ENCODE data around the gene AMY1C. TPM values are rescaled to one million over a fixed set of nuclear protein-coding genes. Genes with fewer than 3 reads are reported as not detected.
"Not testable (repeated sequence)": the region's sequence is repeated elsewhere in the genome, so short reads cannot be mapped to it uniquely, and the experiment has no call there.

AMY1C gene
- total RNA-seq, result not detected

- not testable (repeated sequence) for DNase-seq (ENCODE audit: low spot score); ATAC-seq (ENCODE audit: low FRiP score)
These were observed at the start of gene AMY1C for GRCh38 chr1:103749598-103749997. Gene AMY1C (plus strand): TSS chr1:103749898. CDS start chr1:103750470, 572 bp downstream.

DNA sequence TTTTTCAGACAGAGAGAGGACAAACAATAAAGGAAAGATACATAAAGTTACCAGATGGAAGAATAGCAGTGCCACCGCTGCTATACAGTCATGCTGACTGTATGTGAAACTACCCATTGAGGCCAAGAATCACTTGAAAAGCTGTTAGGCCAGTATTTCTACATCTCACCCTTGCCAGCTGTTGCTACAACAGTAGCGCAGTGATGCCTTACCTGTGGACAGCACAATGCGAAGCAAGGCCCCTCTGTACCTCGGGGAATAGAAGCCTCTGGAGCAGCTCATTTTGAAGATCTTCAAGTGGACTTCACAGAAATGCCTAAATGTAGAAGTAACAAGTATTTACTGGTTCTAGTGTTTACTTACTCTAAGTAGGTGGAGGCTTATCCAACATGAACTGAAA, 49.0 kb upstream of the AMY1C start:
- not testable (repeated sequence) for DNase-seq (ENCODE audit: low spot score)

GRCh38 chr1:103701256-103701655, 48.4 kb upstream of the AMY1C start:
- not testable (repeated sequence) for ATAC-seq (ENCODE audit: low FRiP score)

More for the DNA sequence above, 49.0 kb upstream of the AMY1C start:
- not testable (repeated sequence) for ATAC-seq (ENCODE audit: low FRiP score)

GRCh38 chr1:103707670-103708069, 42.0 kb upstream of the AMY1C start:
- DNase-seq (ENCODE audit: low spot score); ATAC-seq (ENCODE audit: low FRiP score): not testable (repeated sequence)

More at GRCh38 chr1:103701256-103701655, 48.4 kb upstream of the AMY1C start:
- DNase-seq (ENCODE audit: low spot score), result not testable (repeated sequence)

- not testable (repeated sequence) for ATAC-seq (ENCODE audit: low FRiP score); DNase-seq (ENCODE audit: low spot score)
These were observed 39.3 kb upstream of the AMY1C start for GRCh38 chr1:103710381-103710780.

GRCh38 chr1:103717404-103717803, 32.3 kb upstream of the AMY1C start:
- ATAC-seq (ENCODE audit: low FRiP score); DNase-seq (ENCODE audit: low spot score): not testable (repeated sequence)

GRCh38 chr1:103721473-103721872, 28.2 kb upstream of the AMY1C start:
- not testable (repeated sequence) for DNase-seq (ENCODE audit: low spot score); ATAC-seq (ENCODE audit: low FRiP score)

DNA sequence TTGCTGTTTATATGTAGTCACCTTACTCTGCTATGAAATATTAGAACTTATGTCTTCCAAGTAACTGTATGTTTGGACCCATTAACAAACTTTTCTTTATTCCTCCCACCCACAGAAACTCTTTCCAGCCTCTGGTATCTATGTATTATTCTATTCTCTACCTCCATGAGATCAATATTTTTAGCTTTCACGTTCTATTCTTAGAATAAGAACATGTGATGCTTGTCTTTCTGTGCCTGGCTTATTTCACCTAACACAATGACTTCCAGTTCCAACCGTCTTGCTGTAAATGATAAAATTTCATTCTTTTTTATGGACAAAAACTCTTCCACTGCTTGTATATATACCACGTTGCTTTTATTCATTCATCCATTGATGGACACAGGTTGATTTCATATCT, 14.4 kb upstream of the AMY1C start:
- DNase-seq (ENCODE audit: low spot score); ATAC-seq (ENCODE audit: low FRiP score): not testable (repeated sequence)

GRCh38 chr1:103738031-103738430, 11.7 kb upstream of the AMY1C start:
- ATAC-seq (ENCODE audit: low FRiP score), result not testable (repeated sequence)

DNA sequence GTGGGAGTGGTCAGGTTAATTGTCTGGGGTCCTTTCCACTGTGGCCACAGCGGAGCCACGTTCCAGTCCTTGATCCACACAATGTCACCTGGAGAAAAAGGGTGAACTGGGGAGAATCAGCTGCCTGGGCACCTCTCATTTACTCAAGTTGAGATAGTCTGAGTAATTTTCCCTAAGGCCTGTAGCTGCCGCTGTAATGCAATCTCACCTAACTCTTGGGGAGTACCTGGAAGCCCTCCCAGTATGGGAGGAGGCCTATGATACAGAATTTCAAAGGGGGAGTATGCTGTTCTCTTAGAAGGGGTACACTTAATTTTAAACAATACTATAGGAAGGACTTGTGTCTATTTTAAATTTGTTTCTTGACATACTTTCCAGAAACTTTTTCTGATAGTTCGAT, 5.2 kb upstream of the AMY1C start:
- not testable (repeated sequence) for DNase-seq (ENCODE audit: low spot score)
- peak; percentile 25 for ATAC-seq (ENCODE audit: low FRiP score)

More at GRCh38 chr1:103738031-103738430, 11.7 kb upstream of the AMY1C start:
- not testable (repeated sequence) for DNase-seq (ENCODE audit: low spot score)

DNA sequence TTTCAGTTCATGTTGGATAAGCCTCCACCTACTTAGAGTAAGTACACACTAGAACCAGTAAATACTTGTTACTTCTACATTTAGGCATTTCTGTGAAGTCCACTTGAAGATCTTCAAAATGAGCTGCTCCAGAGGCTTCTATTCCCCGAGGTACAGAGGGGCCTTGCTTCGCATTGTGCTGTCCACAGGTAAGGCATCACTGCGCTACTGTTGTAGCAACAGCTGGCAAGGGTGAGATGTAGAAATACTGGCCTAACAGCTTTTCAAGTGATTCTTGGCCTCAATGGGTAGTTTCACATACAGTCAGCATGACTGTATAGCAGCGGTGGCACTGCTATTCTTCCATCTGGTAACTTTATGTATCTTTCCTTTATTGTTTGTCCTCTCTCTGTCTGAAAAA, 4.7 kb upstream of the AMY1C start:
- DNase-seq (ENCODE audit: low spot score); ATAC-seq (ENCODE audit: low FRiP score): not testable (repeated sequence)

DNA sequence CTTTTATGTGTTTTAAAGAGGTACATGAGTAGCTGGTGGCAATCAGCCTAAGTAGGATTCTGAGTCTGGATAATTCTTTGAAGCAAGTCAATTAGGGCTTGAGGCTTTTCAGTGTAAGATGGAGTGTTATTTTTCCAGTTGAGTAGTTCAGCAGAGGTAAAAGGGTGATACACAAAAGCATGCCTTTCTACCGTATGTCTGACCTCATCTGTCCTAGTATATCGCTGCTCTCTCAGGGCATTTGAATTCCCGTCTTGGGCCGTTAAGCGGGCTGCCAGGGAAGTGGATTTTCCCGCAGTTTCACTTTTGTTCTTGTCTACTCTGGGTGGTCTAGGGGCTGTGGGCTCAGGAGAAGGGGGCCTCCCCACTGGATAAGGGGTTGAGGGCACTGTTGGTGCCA, 1.4 kb upstream of the AMY1C start:
- not testable (repeated sequence) for ATAC-seq (ENCODE audit: low FRiP score); DNase-seq (ENCODE audit: low spot score)

DNA sequence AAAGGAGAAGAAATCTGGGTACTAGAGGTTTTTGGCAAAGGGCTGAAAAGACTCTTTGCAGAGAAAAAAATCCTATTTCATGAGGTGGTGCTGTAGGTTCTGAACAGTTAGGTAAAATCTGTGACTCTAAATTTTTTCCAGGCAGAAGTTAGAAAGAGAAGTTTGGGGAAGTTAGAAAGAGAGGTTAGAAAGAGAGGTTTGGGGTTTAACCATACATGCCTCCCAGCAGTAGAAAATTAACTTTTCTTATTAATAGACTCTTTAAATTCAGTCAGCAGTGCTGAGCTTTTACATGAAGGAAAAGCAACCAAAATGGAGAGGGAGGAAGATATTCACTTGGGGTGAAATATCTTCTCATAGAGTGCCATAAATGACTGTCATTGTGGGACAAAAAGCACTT, 12.2 kb downstream of the AMY1C start:
- no peak for ATAC-seq (ENCODE audit: low FRiP score)
- no peak for DNase-seq (ENCODE audit: low spot score)
- no peak for TF ChIP-seq CTCF (IDR thresholded peaks at IDR 0.05)

GRCh38 chr1:103779932-103780331, 30.2 kb downstream of the AMY1C start:
- ATAC-seq (ENCODE audit: low FRiP score) (no peak), DNase-seq (ENCODE audit: low spot score) (no peak)
- TF ChIP-seq CTCF (IDR thresholded peaks at IDR 0.05), result no peak

Data from omental fat pad (tissue), 4 donors.